Neutrophil (primary cell): ENCODE measurements around the gene PON2.

ENCODE experiments used
- H3K27ac ChIP-seq: fragments of 200-600 bp; sonication (generic); 2 replicates; pipeline ENCODE4 v1.5.1; 2016; ENCODE audit warnings: mild to moderate bottlenecking, moderate library complexity
- H3K27me3 ChIP-seq: fragments of 200-600 bp; sonication (generic); 2 replicates; pipeline ENCODE4 v1.6.0; 2016; ENCODE audit warnings: mild to moderate bottlenecking
- H3K36me3 ChIP-seq: fragments of 200-600 bp; sonication (generic); 2 replicates; pipeline ENCODE4 v1.5.1; 2017
- H3K4me1 ChIP-seq, 2 experiments: fragments of 200-600 bp in 1 of 2; sonication (generic) in 1 of 2; 1 replicate in 1 of 2; 2 replicates in 1 of 2; pipeline versions ENCODE4 v1.5.1 to v1.6.1; 2013 to 2016; ENCODE audit warnings: low read depth in 1 of 2, low read length in 1 of 2, mild to moderate bottlenecking in 1 of 2, moderate library complexity in 1 of 2; ENCODE audit not compliant: control insufficient read depth in 1 of 2, insufficient read depth in 1 of 2
- H3K4me3 ChIP-seq, 2 experiments: fragments of 200-600 bp in 1 of 2; sonication (generic) in 1 of 2; 1 replicate in 1 of 2; 2 replicates in 1 of 2; pipeline ENCODE4 v1.5.1; 2013 to 2016; ENCODE audit warnings: low read depth in 1 of 2, low read length in 1 of 2, mild to moderate bottlenecking in 1 of 2, moderate library complexity in 1 of 2
- H3K9me3 ChIP-seq: fragments of 200-600 bp; sonication (generic); 2 replicates; pipeline ENCODE4 v1.5.1; 2016
- CTCF ChIP-seq: fragments of 200-600 bp; sonication (generic); IDR thresholded peaks from 2 replicates; pipeline ENCODE4 v1.5.1; 2016; ENCODE audit warnings: antibody characterized with exemption

PON2 gene

GRCh38 chr7:95398155-95398940 is 36.5 kb downstream of the PON2 start:
- Histone ChIP-seq H3K27ac (no peak overlapping the region), H3K4me1 (no peaks in the 10 kb centered on the region), H3K9me3 (no peaks in the 10 kb centered on the region), H3K36me3 (no peaks in the 10 kb centered on the region), H3K4me3 (no peak overlapping the region), H3K27me3 (peaks cover 51% of the 10 kb centered on the region)
- no peak for TF ChIP-seq CTCF

- Histone ChIP-seq H3K36me3 (no peaks in the 10 kb centered on the region), H3K27me3 (peaks cover 54% of the 10 kb centered on the region), H3K4me3 (no peak overlapping the region), H3K27ac (no peak overlapping the region), H3K9me3 (no peaks in the 10 kb centered on the region), H3K4me1 (no peaks in the 10 kb centered on the region)
- TF ChIP-seq CTCF: no peak
These were observed 37.4 kb downstream of the PON2 start for GRCh38 chr7:95397381-95397780.

GRCh38 chr7:95396136-95397032 is 38.4 kb downstream of the PON2 start, which contains the start of gene PON3:
TSS of gene PON3 (minus strand) at chr7:95396375. CDS start at chr7:95396350, 25 bp downstream.
- Histone ChIP-seq H3K9me3 (no peaks in the 10 kb centered on the region), H3K27ac (no peak within 1 kb of the TSS), H3K27me3 (peaks cover 54% of the 10 kb centered on the region), H3K36me3 (no peaks in the 10 kb centered on the region), H3K4me3 (peak within 1 kb of the TSS in 1 of 2 experiments; percentile 5), H3K4me1 (no peaks in the 10 kb centered on the region)
- TF ChIP-seq CTCF: no peak

- H3K4me1 ChIP-seq: no peaks in the 10 kb centered on the region
- H3K9me3 ChIP-seq: no peaks in the 10 kb centered on the region
- peaks cover 54% of the 10 kb centered on the region for H3K27me3 ChIP-seq
- no peak overlapping the region for H3K27ac ChIP-seq
- no peaks in the 10 kb centered on the region for H3K36me3 ChIP-seq
- TF ChIP-seq CTCF: no peak
- no peak overlapping the region for H3K4me3 ChIP-seq
These were observed 39.1 kb downstream of the PON2 start for GRCh38 chr7:95395755-95396135.

GRCh38 chr7:95394370-95394769 is 40.5 kb downstream of the PON2 start:
- Histone ChIP-seq H3K4me1 (no peaks in the 10 kb centered on the region), H3K4me3 (no peak overlapping the region), H3K27me3 (peaks cover 54% of the 10 kb centered on the region), H3K36me3 (no peaks in the 10 kb centered on the region), H3K27ac (no peak overlapping the region), H3K9me3 (no peaks in the 10 kb centered on the region)
- TF ChIP-seq CTCF: no peak
